Chondrocyte (in vitro differentiated cells): ENCODE data around the gene RNF157. TPM values are rescaled to one million over a fixed set of nuclear protein-coding genes. Genes with fewer than 3 reads are reported as not detected.
A peak's percentile ranks its signal among the peaks of the same experiment; 100 is the strongest.

Experiments
- DNase-seq: peaks from one replicate; pipeline ENCODE4 v3.0.0; 2021; ENCODE audit warnings: mixed read lengths, low spot score
- H3K27ac Mint-ChIP-seq: one replicate; pipeline ENCODE4 v1.8.0; 2021; ENCODE audit warnings: mild to moderate bottlenecking, moderate library complexity, mixed read lengths; ENCODE audit not compliant: unreplicated experiment
- H3K27me3 Mint-ChIP-seq: 2 replicates; pipeline ENCODE4 v1.8.0; 2021; ENCODE audit warnings: low read depth, mixed read lengths
- H3K36me3 Mint-ChIP-seq: 2 replicates; pipeline ENCODE4 v1.8.0; 2021; ENCODE audit warnings: low read depth, mixed read lengths
- H3K4me1 Mint-ChIP-seq: 2 replicates; pipeline ENCODE4 v1.8.0; 2021; ENCODE audit warnings: low read depth, mild to moderate bottlenecking, mixed read lengths
- H3K4me3 Mint-ChIP-seq: one replicate; pipeline ENCODE4 v1.8.0; 2021; ENCODE audit warnings: mild to moderate bottlenecking, moderate library complexity, mixed read lengths; ENCODE audit not compliant: unreplicated experiment
- H3K9me3 Mint-ChIP-seq: 2 replicates; pipeline ENCODE4 v1.8.0; 2021; ENCODE audit warnings: low read depth, mixed read lengths
- total RNA-seq: library from RNA; stranded (reverse); gene quantifications from 3 replicates; pipeline ENCODE4 v1.2.1, GENCODE V29; 2021
- TF ChIP-seq, protein P1 (sequence below): fragments of 200-600 bp; sonication (generic); IDR thresholded peaks from 2 replicates; pipeline ENCODE4 v1.5.0; 2021; ENCODE audit warnings: antibody characterized with exemption, mild to moderate bottlenecking, moderate library complexity

Gene RNF157
- total RNA-seq, 1 donor from 2014 or later: 1.5 TPM

DNA sequence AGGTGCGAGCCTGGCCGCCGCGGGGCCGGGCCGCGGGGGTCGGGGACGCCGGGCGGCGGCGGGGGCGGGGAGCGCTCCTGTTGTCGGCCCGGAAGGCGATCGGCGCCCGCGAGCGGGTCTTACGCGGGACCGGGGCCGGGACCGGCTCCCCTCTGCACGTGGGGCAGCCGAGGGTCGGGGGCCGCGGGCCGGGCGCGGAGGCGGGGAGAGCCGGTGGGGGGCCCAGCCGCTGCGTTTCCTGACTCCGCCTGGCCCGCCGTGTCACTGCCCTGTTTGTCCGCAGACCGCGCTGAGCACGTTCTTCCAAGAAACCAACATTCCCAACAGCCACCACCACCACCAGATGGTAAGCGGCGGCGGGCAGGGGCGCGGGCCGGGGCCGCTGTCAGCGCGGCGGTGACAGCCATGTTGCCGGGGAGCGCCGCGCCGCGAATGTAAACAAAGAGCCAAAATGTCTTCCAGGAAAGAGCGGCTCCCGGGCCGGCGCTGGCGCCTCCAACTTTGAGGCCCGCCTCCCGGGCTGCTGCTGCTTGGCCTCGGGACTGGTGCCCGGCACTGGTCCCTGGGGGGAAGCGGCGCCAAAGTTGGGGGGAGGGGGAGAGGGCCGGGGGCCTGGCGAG lies 25.4 kb upstream of the RNF157 start:
- H3K36me3 Mint-ChIP-seq: no peaks in the 10 kb centered on the region
- peak overlapping the region; percentile 74 for H3K27ac Mint-ChIP-seq
- H3K9me3 Mint-ChIP-seq: no peaks in the 10 kb centered on the region
- TF ChIP-seq, protein P1, sequence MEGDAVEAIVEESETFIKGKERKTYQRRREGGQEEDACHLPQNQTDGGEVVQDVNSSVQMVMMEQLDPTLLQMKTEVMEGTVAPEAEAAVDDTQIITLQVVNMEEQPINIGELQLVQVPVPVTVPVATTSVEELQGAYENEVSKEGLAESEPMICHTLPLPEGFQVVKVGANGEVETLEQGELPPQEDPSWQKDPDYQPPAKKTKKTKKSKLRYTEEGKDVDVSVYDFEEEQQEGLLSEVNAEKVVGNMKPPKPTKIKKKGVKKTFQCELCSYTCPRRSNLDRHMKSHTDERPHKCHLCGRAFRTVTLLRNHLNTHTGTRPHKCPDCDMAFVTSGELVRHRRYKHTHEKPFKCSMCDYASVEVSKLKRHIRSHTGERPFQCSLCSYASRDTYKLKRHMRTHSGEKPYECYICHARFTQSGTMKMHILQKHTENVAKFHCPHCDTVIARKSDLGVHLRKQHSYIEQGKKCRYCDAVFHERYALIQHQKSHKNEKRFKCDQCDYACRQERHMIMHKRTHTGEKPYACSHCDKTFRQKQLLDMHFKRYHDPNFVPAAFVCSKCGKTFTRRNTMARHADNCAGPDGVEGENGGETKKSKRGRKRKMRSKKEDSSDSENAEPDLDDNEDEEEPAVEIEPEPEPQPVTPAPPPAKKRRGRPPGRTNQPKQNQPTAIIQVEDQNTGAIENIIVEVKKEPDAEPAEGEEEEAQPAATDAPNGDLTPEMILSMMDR: no peak
- DNase-seq: no peak
- H3K27me3 Mint-ChIP-seq: no peaks in the 10 kb centered on the region
- H3K4me1 Mint-ChIP-seq: peaks cover 29% of the 10 kb centered on the region
- peak overlapping the region; percentile 75 for H3K4me3 Mint-ChIP-seq

DNA sequence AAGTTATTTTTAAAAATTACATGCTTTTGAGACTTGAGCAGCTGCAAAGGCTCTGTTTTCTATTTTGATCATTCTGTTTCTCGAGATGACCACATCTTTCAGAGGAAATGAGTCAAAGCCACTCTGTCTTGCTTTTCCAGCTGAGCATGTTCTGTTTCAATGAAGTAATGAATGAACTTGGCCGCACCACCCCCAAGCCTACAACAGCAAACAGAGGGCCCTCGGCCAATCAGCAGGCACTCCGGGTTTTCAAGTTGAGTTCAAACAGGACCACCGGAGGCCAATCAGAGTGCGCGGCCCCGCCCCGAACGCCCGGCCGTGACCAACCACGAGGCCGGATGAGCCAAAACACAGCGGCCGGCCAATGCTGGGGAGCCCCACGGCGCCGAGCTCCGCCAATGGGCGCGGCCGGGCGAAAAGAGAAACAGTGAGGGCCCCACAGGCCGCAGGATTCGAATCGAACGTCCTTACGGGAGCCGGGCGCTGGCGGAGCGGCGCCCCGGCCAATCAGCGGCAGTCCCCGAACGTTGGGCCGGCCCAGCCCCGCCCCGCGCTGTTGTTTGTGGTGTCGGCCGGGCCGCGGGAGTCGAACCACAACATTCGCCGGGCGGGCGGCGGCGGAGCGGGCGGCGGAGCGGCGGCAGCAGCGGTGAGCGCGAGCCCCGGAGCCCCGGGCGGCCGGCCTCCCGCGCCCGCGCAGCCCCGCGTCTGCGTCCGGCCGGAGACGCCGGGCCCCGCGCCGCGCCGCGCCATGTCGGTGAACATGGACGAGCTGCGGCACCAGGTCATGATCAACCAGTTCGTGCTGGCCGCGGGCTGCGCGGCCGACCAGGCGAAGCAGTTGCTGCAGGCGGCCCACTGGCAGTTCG lies 24.7 kb upstream of the RNF157 start, which contains the start of gene UBALD2:
TSS of gene UBALD2 (plus strand) at position 594 of the 869 bp plus-strand sequence. CDS start at position 752, 158 bp downstream.
- no peaks in the 10 kb centered on the region for H3K9me3 Mint-ChIP-seq
- peak within 1 kb of the TSS; percentile 75 for H3K4me3 Mint-ChIP-seq
- peak within 1 kb of the TSS; percentile 97 for H3K27ac Mint-ChIP-seq
- H3K36me3 Mint-ChIP-seq: no peaks in the 10 kb centered on the region
- H3K4me1 Mint-ChIP-seq: peaks cover 29% of the 10 kb centered on the region
- peak; percentile 100 for DNase-seq
- H3K27me3 Mint-ChIP-seq: no peaks in the 10 kb centered on the region
- TF ChIP-seq, protein P1: no peak

DNA sequence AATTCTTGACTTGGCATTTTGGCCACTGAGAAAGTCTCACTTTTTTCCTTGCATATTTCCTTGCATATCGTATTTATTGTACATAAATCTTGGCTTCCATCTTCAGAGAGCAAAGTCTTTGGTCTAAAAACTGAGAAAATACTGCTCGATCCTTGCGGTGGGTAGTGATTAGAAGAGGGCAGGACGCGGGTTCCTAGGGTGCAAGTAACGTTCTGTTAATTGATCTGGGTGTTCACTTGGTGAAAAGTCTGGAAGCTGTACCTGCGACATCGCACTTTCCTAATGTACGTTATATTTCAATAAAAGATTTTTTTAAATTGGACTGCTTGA lies 24.1 kb upstream of the RNF157 start:
- Mint-ChIP-seq H3K27me3 (no peaks in the 10 kb centered on the region), H3K27ac (peak overlapping the region; percentile 97), H3K36me3 (no peaks in the 10 kb centered on the region), H3K9me3 (no peaks in the 10 kb centered on the region), H3K4me3 (peak overlapping the region; percentile 38), H3K4me1 (peaks cover 29% of the 10 kb centered on the region)
- TF ChIP-seq, protein P1: no peak
- DNase-seq: no peak

DNA sequence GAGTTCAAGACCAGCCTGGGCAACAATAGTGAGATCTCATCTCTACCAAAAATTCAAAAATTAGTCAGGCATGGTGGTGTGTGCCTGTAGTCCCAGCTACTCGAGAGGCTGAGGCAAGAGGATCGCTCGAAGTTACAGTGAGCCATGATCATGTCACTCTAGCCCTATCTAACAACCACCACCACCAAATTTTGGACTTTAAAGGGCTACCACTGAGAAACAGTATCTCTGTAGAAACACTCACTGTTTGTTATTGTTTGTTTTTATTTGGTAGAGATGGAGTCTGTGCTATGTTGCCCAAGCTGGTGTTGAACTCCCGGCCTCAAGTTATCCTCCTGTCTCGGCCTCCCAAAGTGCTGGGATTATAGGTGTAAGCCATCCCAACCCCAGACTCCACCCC lies 23.6 kb upstream of the RNF157 start:
- Mint-ChIP-seq H3K27ac (peak overlapping the region; percentile 97), H3K36me3 (no peaks in the 10 kb centered on the region), H3K9me3 (no peaks in the 10 kb centered on the region), H3K4me3 (no peak overlapping the region), H3K4me1 (peaks cover 29% of the 10 kb centered on the region), H3K27me3 (no peaks in the 10 kb centered on the region)
- no peak for DNase-seq
- TF ChIP-seq, protein P1: no peak

DNA sequence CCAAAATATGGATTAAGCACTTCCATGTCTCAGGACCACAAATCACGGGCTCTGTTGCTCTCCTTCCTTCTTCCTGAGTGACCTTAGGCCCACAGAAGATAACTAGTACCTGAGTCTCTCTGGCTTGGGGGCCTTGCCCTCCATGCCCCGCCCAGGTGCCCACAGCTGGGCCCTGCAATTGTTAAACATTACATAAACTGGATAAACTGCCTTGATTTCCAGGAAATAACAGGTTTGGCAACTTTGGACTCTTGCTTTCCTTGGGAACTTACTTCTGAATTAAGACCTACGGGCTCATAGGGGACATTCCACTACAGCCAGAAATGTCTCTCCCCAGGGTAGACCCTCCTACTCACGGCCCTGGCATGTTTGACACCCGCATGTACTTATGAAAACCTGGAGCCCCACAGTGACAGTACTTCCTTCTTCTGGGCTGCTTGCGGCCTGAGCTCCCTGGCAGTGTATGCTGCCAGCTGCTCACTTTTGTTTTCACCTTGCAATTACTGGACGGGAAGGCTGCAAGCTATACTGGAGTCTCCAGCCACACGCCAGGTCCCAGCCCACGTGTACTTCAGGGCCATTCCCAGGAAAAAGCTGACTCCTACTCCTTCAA lies 22.5 kb upstream of the RNF157 start:
- Mint-ChIP-seq H3K27ac (peak overlapping the region; percentile 43), H3K36me3 (no peaks in the 10 kb centered on the region), H3K4me1 (peaks cover 23% of the 10 kb centered on the region), H3K4me3 (no peak overlapping the region), H3K27me3 (no peaks in the 10 kb centered on the region), H3K9me3 (no peaks in the 10 kb centered on the region)
- DNase-seq: no peak
- TF ChIP-seq, protein P1: no peak
